EL (cell line): ENCODE data around the gene TNS3.

Experiments used
- DNase-seq: peaks from one replicate; pipeline ENCODE4 v3.0.0-alpha.2; 2016

The TNS3 gene

GRCh38 chr7:47291461-47292081, 290.3 kb downstream of the TNS3 start:
- DNase-seq: peak; percentile 95

DNA sequence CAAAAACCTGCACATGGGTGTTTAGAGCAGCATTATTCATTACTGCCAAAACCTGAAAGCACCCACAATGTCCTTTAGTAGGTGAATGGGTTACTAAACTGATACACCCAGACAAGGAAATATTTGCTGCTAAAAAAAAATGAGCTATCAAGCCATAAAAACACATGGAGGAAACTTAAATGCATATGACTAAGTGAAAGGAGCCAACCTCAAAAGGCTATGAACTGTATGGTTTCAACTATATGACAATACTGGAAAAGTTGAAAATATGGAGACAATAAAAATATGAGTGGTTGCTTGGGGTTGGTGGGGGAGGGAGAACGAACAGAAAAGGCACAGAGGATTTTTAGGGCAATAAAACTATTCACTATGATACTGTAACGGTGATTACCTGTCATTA, 291.0 kb downstream of the TNS3 start:
- no peak for DNase-seq

DNA sequence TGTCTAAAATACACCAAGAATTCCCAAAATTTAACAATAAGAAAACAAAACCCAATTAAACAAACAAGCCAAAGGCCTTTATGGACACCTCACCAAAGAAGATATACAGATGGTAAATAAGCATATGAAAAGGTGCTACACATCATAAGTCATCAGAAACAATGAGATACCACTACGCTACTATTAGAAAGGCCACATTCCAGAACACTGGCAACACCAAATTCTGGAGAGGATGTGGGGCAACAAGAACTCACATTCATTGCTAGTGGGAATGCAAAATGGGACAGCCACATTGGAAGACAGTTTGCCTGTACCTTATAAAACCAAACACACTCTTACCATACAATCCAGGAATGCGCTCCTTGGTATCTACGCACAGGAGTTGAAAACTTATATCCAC, 291.4 kb downstream of the TNS3 start:
- DNase-seq: no peak

DNA sequence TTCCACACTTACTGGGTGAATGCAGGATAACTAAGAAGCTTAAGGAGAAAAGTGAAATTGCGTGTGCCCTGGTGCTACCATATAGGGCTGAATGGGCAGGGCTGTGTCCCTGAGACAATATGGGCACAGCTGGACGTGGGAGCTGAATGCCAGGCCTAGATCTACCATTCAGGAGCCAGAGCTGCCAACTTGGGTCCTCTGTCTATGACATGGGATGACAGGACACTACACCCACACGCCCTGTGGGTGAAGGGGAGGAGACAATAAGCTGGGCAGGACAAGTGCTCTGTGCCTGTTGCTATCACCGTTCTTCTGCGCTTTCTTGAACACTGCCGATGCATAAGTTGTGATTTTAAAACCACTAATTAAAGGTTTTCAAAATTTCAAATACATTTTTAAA, 293.9 kb downstream of the TNS3 start:
- DNase-seq: no peak

DNA sequence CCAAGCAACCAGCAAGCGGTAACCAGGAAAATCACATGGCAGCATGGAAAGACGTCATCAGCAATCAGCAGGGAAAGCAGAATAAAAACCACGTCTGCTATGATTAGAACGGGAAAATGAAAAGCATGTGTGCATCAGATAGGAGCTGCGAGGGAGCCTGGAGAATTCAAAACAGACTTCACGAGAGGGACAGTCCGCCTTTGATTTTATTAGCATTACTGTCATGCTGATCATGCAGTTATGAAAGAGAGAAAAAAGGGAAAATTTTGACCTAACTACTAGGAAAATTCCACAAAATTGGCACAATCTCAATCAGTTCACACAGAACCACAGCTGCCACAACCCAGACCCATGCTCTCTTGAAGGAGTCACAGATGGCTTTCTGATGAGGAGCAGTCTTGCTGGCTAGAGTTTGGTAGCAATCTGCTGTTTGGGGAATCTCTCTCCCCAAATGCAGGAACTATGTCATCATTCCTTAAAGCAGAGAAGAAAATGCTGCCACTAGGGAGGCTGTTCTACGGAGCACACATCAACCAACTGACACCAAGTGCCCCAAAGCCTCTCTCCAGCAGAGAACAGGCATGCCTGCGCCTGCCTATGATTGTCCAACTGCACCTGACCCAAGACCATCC, 295.9 kb downstream of the TNS3 start:
- DNase-seq: peak; percentile 18

DNA sequence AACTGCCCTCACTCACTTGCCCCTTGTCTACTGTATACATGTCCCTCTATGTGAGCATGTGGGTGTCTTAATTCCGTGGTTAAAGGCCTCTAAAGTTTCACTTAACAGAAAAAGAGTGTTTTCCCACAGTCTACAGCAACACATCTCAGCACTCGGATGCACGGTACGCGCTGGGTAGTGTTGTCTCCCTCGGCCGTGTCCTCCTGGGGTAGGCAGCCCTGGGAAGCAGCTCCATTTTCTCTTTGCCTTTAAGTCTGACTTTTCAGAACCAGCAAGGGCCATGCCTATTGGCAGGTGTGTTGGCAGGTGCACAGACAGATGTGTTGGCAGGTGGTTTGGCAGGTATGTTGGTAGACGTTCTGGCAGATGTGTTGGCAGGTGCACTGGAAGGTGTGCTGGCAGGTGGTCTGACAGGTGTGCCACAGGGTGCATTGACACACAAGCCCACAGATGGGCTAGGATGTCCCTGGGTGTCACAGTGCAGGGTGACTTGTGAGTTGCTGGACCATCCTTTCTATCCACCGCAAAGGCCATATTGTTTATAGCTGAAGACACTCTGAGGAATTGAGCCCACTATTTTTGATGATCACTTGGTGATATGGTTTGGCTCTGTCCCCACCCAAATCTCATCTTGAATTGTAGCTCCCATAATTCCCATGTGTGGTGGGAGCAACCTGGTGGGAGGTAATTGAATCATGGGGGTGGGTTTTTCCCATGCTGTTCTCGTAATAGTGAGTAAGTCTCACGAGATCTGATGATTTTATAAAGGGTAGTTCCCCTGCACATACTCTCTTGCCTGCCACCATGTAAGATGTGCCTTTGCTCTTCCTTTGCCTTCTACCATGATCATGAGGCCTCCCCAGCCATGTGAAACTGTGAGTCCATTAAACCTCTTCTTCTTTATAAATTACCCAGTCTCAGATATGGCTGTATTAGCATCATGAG, 296.9 kb downstream of the TNS3 start:
- DNase-seq: no peak

- no peak for DNase-seq
These were observed 298.3 kb downstream of the TNS3 start for GRCh38 chr7:47283497-47284131.

- no peak for DNase-seq
These were observed 299.0 kb downstream of the TNS3 start for GRCh38 chr7:47282790-47283496.

GRCh38 chr7:47281966-47282643, 299.8 kb downstream of the TNS3 start:
- no peak for DNase-seq

DNA sequence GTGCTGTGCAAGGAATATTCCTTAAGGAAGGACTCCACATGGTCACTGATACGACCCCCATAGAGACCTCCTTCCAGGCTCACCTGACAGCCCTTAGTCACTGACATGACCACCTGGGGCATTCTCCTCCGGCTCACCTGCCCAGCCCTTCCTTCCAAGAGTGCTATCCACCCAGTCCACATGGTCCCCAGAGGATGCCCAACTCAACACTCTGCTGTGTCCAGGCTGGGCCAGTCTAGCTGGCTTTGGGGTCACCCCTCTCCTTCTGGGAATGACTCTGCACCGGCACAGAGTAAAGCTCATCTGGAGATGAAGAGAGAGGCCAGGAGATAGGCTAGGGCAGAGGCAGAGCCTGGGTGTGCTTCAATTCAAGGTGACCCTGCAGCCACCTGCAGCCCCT, 300.8 kb downstream of the TNS3 start:
- DNase-seq: no peak

GRCh38 chr7:47280114-47280513, 301.8 kb downstream of the TNS3 start:
- no peak for DNase-seq

- DNase-seq: no peak
These were observed 303.9 kb downstream of the TNS3 start for GRCh38 chr7:47278043-47278442.

- no peak for DNase-seq
These were observed 304.6 kb downstream of the TNS3 start for GRCh38 chr7:47277321-47277781.

DNA sequence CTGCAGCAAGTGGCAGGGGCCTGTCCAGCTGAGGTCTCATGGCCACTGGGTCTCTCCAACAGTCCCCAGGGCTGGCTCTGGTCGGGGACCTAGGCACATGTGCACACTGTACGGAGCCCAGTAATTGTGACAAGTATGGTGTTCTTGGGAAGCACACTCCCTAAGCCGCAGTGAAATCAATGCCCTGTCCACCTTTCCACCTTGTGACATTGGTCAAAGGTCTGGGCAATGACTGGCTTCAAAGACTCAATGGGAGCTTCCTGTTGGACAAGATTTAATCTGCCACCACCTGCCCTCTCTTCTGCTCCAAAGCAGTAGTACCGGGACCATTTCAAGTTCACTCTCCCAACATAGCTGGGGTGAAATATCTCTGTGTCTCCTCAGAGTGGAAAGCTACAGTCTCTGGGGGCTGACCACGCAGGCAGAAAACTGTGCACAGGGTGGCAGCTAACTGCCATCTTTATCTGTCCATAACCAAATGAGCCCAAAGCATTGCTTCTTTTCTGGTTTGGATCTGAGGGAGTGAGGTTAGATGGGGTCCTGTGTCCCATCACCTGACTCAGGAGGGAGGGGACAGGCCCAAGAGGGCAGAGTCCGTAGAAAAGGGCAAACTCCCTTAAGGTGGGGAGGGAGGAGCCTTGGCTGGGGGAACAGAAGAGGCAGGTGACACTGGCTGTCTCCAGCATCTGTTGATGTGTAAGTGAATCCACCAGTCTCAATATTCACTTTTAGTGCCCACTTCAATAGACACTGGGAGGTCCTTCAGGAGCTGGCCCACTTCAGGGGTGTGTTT, 307.7 kb downstream of the TNS3 start:
- no peak for DNase-seq

DNA sequence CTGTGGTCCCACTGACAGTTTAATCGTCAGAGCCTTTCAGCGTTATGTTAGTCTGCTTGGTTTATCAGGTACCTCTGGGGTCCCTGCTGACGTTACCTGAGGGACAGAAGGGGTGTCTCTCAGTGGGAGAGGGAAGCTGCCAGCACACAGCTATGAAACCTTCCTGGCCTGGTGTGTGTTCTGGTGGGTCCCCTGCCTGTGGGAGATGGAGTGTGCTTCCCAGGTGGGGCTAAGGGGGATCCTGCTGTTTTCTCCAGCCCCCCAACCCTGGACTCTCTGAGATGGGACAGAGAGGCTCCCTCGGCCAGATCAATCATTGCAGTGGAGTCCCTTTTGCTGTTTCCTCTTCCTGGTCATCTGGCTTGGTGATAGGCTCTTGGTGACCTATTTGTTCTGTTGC, 308.8 kb downstream of the TNS3 start:
- no peak for DNase-seq

DNA sequence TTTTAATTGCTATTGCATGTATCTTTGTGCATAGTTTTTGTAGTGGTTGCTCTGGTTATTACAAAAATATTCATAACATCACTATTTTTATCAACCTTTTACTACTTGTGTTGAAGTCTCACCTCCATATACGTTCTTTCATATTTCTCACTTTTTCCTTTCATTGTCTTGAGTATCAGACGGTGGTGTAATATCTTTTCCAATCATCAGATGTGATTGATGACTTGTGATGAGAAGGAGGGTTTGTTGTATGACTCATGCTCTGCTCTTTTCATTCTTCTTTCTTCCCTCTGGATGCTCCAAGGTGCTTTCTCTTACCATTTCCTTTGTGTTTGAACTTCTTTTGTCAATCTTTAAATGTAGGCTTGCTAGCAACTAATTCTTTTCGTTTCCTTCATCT, 310.2 kb downstream of the TNS3 start:
- DNase-seq: no peak

- DNase-seq: no peak
These were observed 312.8 kb downstream of the TNS3 start for GRCh38 chr7:47268851-47269836.

DNA sequence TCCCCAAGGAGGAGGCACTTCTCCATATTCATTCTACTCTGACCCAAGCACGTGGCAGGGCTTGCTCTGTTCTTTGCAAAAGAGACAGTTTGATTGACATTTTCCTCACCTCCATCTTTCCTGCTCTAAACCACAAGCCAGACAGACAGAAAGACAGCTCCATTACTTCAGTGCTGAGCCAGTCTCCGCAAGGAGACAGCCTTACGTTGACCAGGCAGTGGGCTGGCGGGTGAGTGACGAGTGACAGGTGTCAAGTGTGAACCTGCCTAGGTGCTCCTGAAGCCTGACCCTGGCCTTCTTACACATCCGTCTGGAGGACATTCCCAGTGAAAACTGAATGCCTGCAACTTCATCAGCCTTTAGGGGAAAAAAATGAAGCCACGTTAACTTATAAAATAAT, 314.6 kb downstream of the TNS3 start:
- DNase-seq: no peak

- no peak for DNase-seq
These were observed 315.1 kb downstream of the TNS3 start for GRCh38 chr7:47266799-47267198.
